ENCODE results near the gene NDST1. TPM values are rescaled to one million over a fixed set of nuclear protein-coding genes. Genes with fewer than 3 reads are reported as not detected.
A peak's percentile ranks its signal among the peaks of the same experiment; 100 is the strongest.

NDST1 gene
- total RNA-seq, 1 experiment from 2014 or later = 69.9 TPM

- peak; percentile 54; the same call in 1 of the 2 replicates for TF ChIP-seq TEAD1 (CRISPR knock-in tag; IDR thresholded peaks at IDR 0.05)
- TF ChIP-seq FOXK1 (CRISPR knock-in tag; IDR thresholded peaks at IDR 0.05) = 0 out of 2 replicates have a peak, but pooled peaks have one; percentile 26
Observed at GRCh38 chr5:150486402-150487198, 21.3 kb upstream of the NDST1 start (continued).

- ATAC-seq (no peak), DNase-seq (ENCODE audit: low spot score) (no peak)
- Mint-ChIP-seq H3K9me3 (no peaks in the 10 kb centered on the region), H3K4me1 (peaks cover 70% of the 10 kb centered on the region), H3K27me3 (ENCODE audit: low read depth) (no peaks in the 10 kb centered on the region), H3K27ac (peak overlapping the region; percentile 55), H3K4me3 (peak overlapping the region; percentile 70), H3K36me3 (no peaks in the 10 kb centered on the region)
- CTCF ChIA-PET = interaction anchor here (0.6 to 3.1 kb wide), 6 partner anchors 11 to 57 kb away, joined by 3 to 24 read pairs (median 6); no protein-coding TSS in a partner anchor
- POLR2A ChIA-PET = interaction anchor here (0.7 to 1.4 kb wide), 4 partner anchors 11 to 38 kb away, joined by 3 to 8 read pairs (median 4); no protein-coding TSS in a partner anchor
- TF ChIP-seq GABPB1 (CRISPR knock-in tag; IDR thresholded peaks at IDR 0.05) = peak; percentile 33; the same call in 1 of the 2 replicates
- TF ChIP-seq E2F4 (CRISPR knock-in tag; IDR thresholded peaks at IDR 0.05; ENCODE audit: borderline replicate concordance, low read depth) = no peak
- no peak for TF ChIP-seq CDX4 (CRISPR knock-in tag; IDR thresholded peaks at IDR 0.05; ENCODE audit: borderline replicate concordance)
- TF ChIP-seq ARID4B (CRISPR knock-in tag; IDR thresholded peaks at IDR 0.05; ENCODE audit: borderline replicate concordance) = no peak
- TF ChIP-seq NR3C1 (CRISPR knock-in tag; conservative IDR thresholded peaks at IDR 0.05; ENCODE audit: low read depth) = no peak
- TF ChIP-seq ZNF219 (CRISPR knock-in tag; IDR thresholded peaks at IDR 0.05; ENCODE audit: borderline replicate concordance) = no peak
- TF ChIP-seq ZBTB43 (CRISPR knock-in tag; IDR thresholded peaks at IDR 0.05) = no peak
Observed at GRCh38 chr5:150487199-150488061, 20.5 kb upstream of the NDST1 start.

- H3K27ac Mint-ChIP-seq = peak overlapping the region; percentile 78
- POLR2A ChIA-PET = interaction anchor here (1.0 to 1.4 kb wide), 2 partner anchors 11 to 169 kb away, joined by 3 to 5 read pairs; no protein-coding TSS in a partner anchor
- peaks cover 65% of the 10 kb centered on the region for H3K4me1 Mint-ChIP-seq
- no peaks in the 10 kb centered on the region for H3K9me3 Mint-ChIP-seq
- no peak for ATAC-seq
- H3K27me3 Mint-ChIP-seq (ENCODE audit: low read depth) = no peaks in the 10 kb centered on the region
- DNase-seq (ENCODE audit: low spot score) = no peak
- H3K36me3 Mint-ChIP-seq = no peaks in the 10 kb centered on the region
- no peak overlapping the region; the same call in 1 of the 2 replicates for H3K4me3 Mint-ChIP-seq
- CTCF ChIA-PET = interaction anchor here (1.4 to 3.1 kb wide), 6 partner anchors 24 to 69 kb away, joined by 5 to 24 read pairs (median 8); partner anchors contain the start of gene RPS14
- TF ChIP-seq ERG (CRISPR knock-in tag; IDR thresholded peaks at IDR 0.05) = no peak
- no peak for TF ChIP-seq RORB (CRISPR knock-in tag; IDR thresholded peaks at IDR 0.05)
- no peak for TF ChIP-seq NR2C2 (CRISPR knock-in tag; IDR thresholded peaks at IDR 0.05)
- TF ChIP-seq NR1H2 (CRISPR knock-in tag; IDR thresholded peaks at IDR 0.05) = no peak
- TF ChIP-seq USF2 (CRISPR knock-in tag; IDR thresholded peaks at IDR 0.05) = no peak
- TF ChIP-seq ZNF425 (CRISPR knock-in tag; conservative IDR thresholded peaks at IDR 0.05) = no peak
Observed at GRCh38 chr5:150488519-150489359, 19.2 kb upstream of the NDST1 start.
